Endothelial cell of umbilical vein (primary cell): ENCODE measurements around the gene WIPF3. TPM values are rescaled to one million over a fixed set of nuclear protein-coding genes. Genes with fewer than 3 reads are reported as not detected.

Experiments used
- BruUV-seq: library from RNA; stranded (reverse); fragments of 400-500 nt; replicated peaks from 2 replicates; lab custom pipeline; 2021; lab: Mats Ljungman, UMichigan
- CTCF ChIA-PET: fragments of 300-600, 350-600 bp; sonication (Branson Sonifier 250); formaldehyde crosslinking; loops from one replicate; lab custom pipeline; 2021; ENCODE audit warnings: antibody characterized with exemption, inconsistent platforms; lab: Charles Lee
- POLR2A ChIA-PET: fragments of 300-600, 350-600 bp; sonication (Branson Sonifier 250); formaldehyde crosslinking; loops from one replicate; lab custom pipeline; 2021; ENCODE audit warnings: antibody characterized with exemption, inconsistent platforms; lab: Charles Lee
- DNase-seq: peaks from one replicate; pipeline ENCODE4 v3.0.0-alpha.2; 2011; ENCODE audit warnings: low read depth, low spot score
- FAIRE-seq: peaks from 2 replicates; lab custom pipeline; 2011; peaks lifted over from hg19 to GRCh38; lab: Jason Lieb, UNC
- H2AFZ ChIP-seq: 2 replicates; pipeline ENCODE4 v1.6.0; 2012; ENCODE audit warnings: low read depth, low read length, control low read depth, inconsistent platforms
- H3K27ac ChIP-seq: 2 replicates; pipeline ENCODE4 v1.5.1; 2011; ENCODE audit warnings: low read depth, mild to moderate bottlenecking, control low read depth, low read length, moderate library complexity; ENCODE audit not compliant: insufficient read depth
- H3K27me3 ChIP-seq, 2 experiments: 2 replicates each; pipeline versions ENCODE4 v1.6.0 to v1.6.1; 2011; ENCODE audit warnings: low read length in 2 of 2, mixed read lengths in 1 of 2; ENCODE audit not compliant: control insufficient read depth in 2 of 2, insufficient read depth in 2 of 2
- H3K36me3 ChIP-seq, 2 experiments: 2 replicates in 1 of 2; 3 replicates in 1 of 2; pipeline ENCODE4 v1.5.1; 2011; ENCODE audit warnings: low read length in 2 of 2, mild to moderate bottlenecking in 1 of 2, moderate library complexity in 1 of 2; ENCODE audit not compliant: control insufficient read depth in 2 of 2, insufficient read depth in 2 of 2; ENCODE audit errors: extremely low read depth in 1 of 2
- H3K4me1 ChIP-seq: 3 replicates; pipeline ENCODE4 v1.5.1; 2011; ENCODE audit warnings: mild to moderate bottlenecking, low read length; ENCODE audit not compliant: control insufficient read depth, insufficient read depth; ENCODE audit errors: extremely low read depth
- H3K4me2 ChIP-seq: 2 replicates; pipeline ENCODE4 v1.6.1; 2011; ENCODE audit warnings: low read length, control low read depth, mixed read lengths; ENCODE audit not compliant: insufficient read depth
- H3K4me3 ChIP-seq, 3 experiments: fragments of 200-600 bp in 1 of 3; sonication (generic), shearing (Covaris generic) in 1 of 3; replicated peaks in 1 of 3; 2 replicates each; pipeline ENCODE4 v1.5.1; 2011 to 2016; ENCODE audit warnings: control low read depth in 3 of 3, low read length in 3 of 3, mild to moderate bottlenecking in 2 of 3, inconsistent platforms in 1 of 3, low read depth in 1 of 3, moderate library complexity in 1 of 3; ENCODE audit not compliant: insufficient read depth in 1 of 3
- H3K79me2 ChIP-seq: 2 replicates; pipeline ENCODE4 v1.6.0; 2012; ENCODE audit warnings: low read length, inconsistent platforms; ENCODE audit not compliant: control insufficient read depth, insufficient read depth
- H3K9ac ChIP-seq: replicated peaks from 2 replicates; pipeline ENCODE3; 2011; ENCODE audit warnings: low read length, control low read depth; ENCODE audit not compliant: insufficient read depth; ENCODE audit errors: extremely low read depth
- H3K9me1 ChIP-seq: replicated peaks from 3 replicates; pipeline ENCODE4 v1.6.0; 2011; ENCODE audit warnings: mild to moderate bottlenecking, low read length; ENCODE audit not compliant: control insufficient read depth, insufficient read depth; ENCODE audit errors: extremely low read depth
- H3K9me3 ChIP-seq: replicated peaks from 2 replicates; pipeline ENCODE4 v1.5.1; 2012; ENCODE audit warnings: low read length, inconsistent platforms; ENCODE audit not compliant: control insufficient read depth, insufficient read depth
- H4K20me1 ChIP-seq: replicated peaks from 2 replicates; pipeline ENCODE3; 2011; ENCODE audit warnings: mild to moderate bottlenecking, low read length; ENCODE audit not compliant: control insufficient read depth, insufficient read depth; ENCODE audit errors: extremely low read depth
- CTCF ChIP-seq, 2 donors: IDR thresholded peaks; 1 replicate in 1 of 2; 2 replicates in 1 of 2; pipeline ENCODE4 v1.5.1; 2011; ENCODE audit warnings: low read length in 2 of 2, mild to moderate bottlenecking in 2 of 2, moderate library complexity in 2 of 2, control low read depth in 1 of 2, inconsistent platforms in 1 of 2, low read depth in 1 of 2; ENCODE audit not compliant: insufficient read depth in 1 of 2; ENCODE audit errors: extremely low read depth in 1 of 2
- EZH2 ChIP-seq: IDR thresholded peaks from 2 replicates; pipeline ENCODE4 v1.6.1; 2012; ENCODE audit warnings: borderline replicate concordance, low read depth, mild to moderate bottlenecking, moderate library complexity, low read length, inconsistent platforms; ENCODE audit not compliant: severe bottlenecking
- FOS ChIP-seq: IDR thresholded peaks from 2 replicates; pipeline ENCODE4 v1.6.1; 2011; ENCODE audit warnings: mild to moderate bottlenecking, low read length, moderate library complexity, borderline replicate concordance; ENCODE audit not compliant: insufficient read depth
- GATA2 ChIP-seq: IDR thresholded peaks from 2 replicates; pipeline ENCODE4 v1.7.0; 2011; ENCODE audit warnings: low read depth, mild to moderate bottlenecking, moderate library complexity, mixed read lengths, low read length; ENCODE audit not compliant: insufficient read length, insufficient read depth
- JUN ChIP-seq: IDR thresholded peaks from 2 replicates; pipeline ENCODE4 v1.6.1; 2011; ENCODE audit warnings: borderline replicate concordance, low read depth; ENCODE audit not compliant: insufficient read length, insufficient read depth
- MAX ChIP-seq: IDR thresholded peaks from 2 replicates; pipeline ENCODE4 v1.6.1; 2011; ENCODE audit not compliant: insufficient read depth, insufficient read length
- MYC ChIP-seq: IDR thresholded peaks from one replicate; pipeline ENCODE4 v1.6.1; 2011; ENCODE audit warnings: mild to moderate bottlenecking, low read depth, low read length
- POLR2A ChIP-seq: IDR thresholded peaks from 2 replicates; pipeline ENCODE4 v1.6.1; 2012; ENCODE audit warnings: low read depth, mild to moderate bottlenecking, control low read depth, low read length
- POLR2AphosphoS5 ChIP-seq: IDR thresholded peaks from 2 replicates; pipeline ENCODE4 v1.6.1; 2012; ENCODE audit warnings: low read depth, mild to moderate bottlenecking, control low read depth, low read length, moderate library complexity; ENCODE audit not compliant: insufficient read depth
- dilution Hi-C: fragments of 300-500 bp; cut with MboI; formaldehyde crosslinking; loops from one replicate; pipeline ENCODE4 v1.15.0; 2019; ENCODE audit warnings: low sequenced_read_pairs; ENCODE audit not compliant: extremely low pct_ligation_motif_present
- intact Hi-C: fragments of 100-400 bp; cut with micrococcal nuclease; formaldehyde crosslinking; loops from one replicate; pipeline ENCODE4 v1.10.0; 2022
- polyA plus RNA-seq, 4 experiments: library from polyadenylated mRNA; depleted of rRNA in 3 of 4; stranded (reverse) in 3 of 4; unstranded in 1 of 4; fragments of >200 nt; gene quantifications; 2 replicates each; pipeline versions ENCODE4 v1.2.1 to v1.2.3, GENCODE V29; 2011 to 2012; ENCODE audit warnings: missing spikeins in 1 of 4
- total RNA-seq: library from RNA; stranded (reverse); gene quantifications from 2 replicates; pipeline ENCODE4 v1.2.3, GENCODE V29; 2021

WIPF3 gene
- total and polyA plus RNA-seq, 2 donors (not counting 3 experiments of a cell fraction or from before 2014, with no cell fraction given), result 0.01 to 0.35 TPM

GRCh38 chr7:29888006-29888405, 81.7 kb downstream of the WIPF3 start:
- no peak for FAIRE-seq

More at GRCh38 chr7:29888006-29888405, 81.7 kb downstream of the WIPF3 start:
- no peaks in the 10 kb centered on the region for H4K20me1 ChIP-seq
- ChIA-PET CTCF (no interaction called here), POLR2A (no interaction called here)
- intact Hi-C loops, result no loop called here
- H2AFZ ChIP-seq, result no peak overlapping the region
- H3K79me2 ChIP-seq, result no peaks in the 10 kb centered on the region
- TF ChIP-seq JUN (no peak), GATA2 (no peak), POLR2A (no peak), MYC (no peak), FOS (no peak), POLR2AphosphoS5 (no peak), EZH2 (no peak), CTCF (IDR thresholded peaks at IDR 0.05; ENCODE audit: extremely low read depth in 1 of 2, insufficient read depth in 1 of 2, low read depth in 1 of 2, low read length in 2 of 2) (no peak), MAX (no peak)
- H3K9me1 ChIP-seq, result no peaks in the 10 kb centered on the region
- no peak overlapping the region for H3K9ac ChIP-seq
- no peaks in the 10 kb centered on the region for H3K36me3 ChIP-seq
- no peak overlapping the region for H3K4me3 ChIP-seq
- H3K9me3 ChIP-seq, result no peaks in the 10 kb centered on the region
- no peak overlapping the region for H3K27ac ChIP-seq
- H3K4me2 ChIP-seq, result no peak overlapping the region
- peaks cover 0 to 11% of the 10 kb centered on the region in 2 experiments for H3K27me3 ChIP-seq
- no peak for DNase-seq
- dilution Hi-C loops, result no loop called here
- H3K4me1 ChIP-seq, result no peaks in the 10 kb centered on the region
- no TSS peak for BruUV-seq
